GM20000 (cell line): Measurements from ENCODE around the gene DNMT1.
A peak's percentile ranks its signal among the peaks of the same experiment; 100 is the strongest.

ENCODE experiments used
- DNase-seq: peaks from one replicate; pipeline ENCODE4 v3.0.0; 2012; ENCODE audit warnings: low spot score
- CTCF ChIP-seq: IDR thresholded peaks from 2 replicates; pipeline ENCODE4 v1.5.1; 2012; ENCODE audit warnings: mild to moderate bottlenecking, control low read depth; ENCODE audit errors: extremely low read depth, missing control alignments

The DNMT1 gene

GRCh38 chr19:10112895-10113591 lies 81.7 kb downstream of the DNMT1 start:
- TF ChIP-seq CTCF, result peak; percentile 56
- DNase-seq, result peak; percentile 71

GRCh38 chr19:10112037-10112761 lies 82.6 kb downstream of the DNMT1 start:
- TF ChIP-seq CTCF, result no peak
- no peak for DNase-seq

GRCh38 chr19:10111405-10111811 lies 83.3 kb downstream of the DNMT1 start, which contains the start of gene P2RY11:
TSS of gene P2RY11 (plus strand) at chr19:10111693. CDS start at chr19:10111722, 29 bp downstream.
- no peak for TF ChIP-seq CTCF
- DNase-seq, result no peak

- TF ChIP-seq CTCF, result no peak
- DNase-seq, result no peak
Observed at GRCh38 chr19:10110972-10111317, 83.8 kb downstream of the DNMT1 start.

- TF ChIP-seq CTCF, result no peak
- no peak for DNase-seq
Observed at GRCh38 chr19:10110076-10110971, 84.4 kb downstream of the DNMT1 start.

GRCh38 chr19:10109528-10109927 lies 85.2 kb downstream of the DNMT1 start:
- no peak for TF ChIP-seq CTCF
- no peak for DNase-seq
